K562 (cell line): ENCODE measurements around the gene C1orf74. TPM values are rescaled to one million over a fixed set of nuclear protein-coding genes. Genes with fewer than 3 reads are reported as not detected.
A peak's percentile ranks its signal among the peaks of the same experiment; 100 is the strongest.

Experiments used
- ARID1B ChIP-seq: fragments of 450-650 bp; IDR thresholded peaks from 2 replicates; pipeline ENCODE4 v1.6.1; 2016; ENCODE audit warnings: antibody characterized with exemption, mild to moderate bottlenecking, inconsistent platforms
- ATF7 ChIP-seq: fragments of 450-650 bp; IDR thresholded peaks from 2 replicates; pipeline ENCODE4 v1.7.1; 2014; ENCODE audit warnings: mild to moderate bottlenecking, moderate library complexity
- BHLHE40 ChIP-seq: IDR thresholded peaks from 2 replicates; pipeline ENCODE4 v1.6.1; 2011; ENCODE audit warnings: low read length, improper control_type of control experiment
- FOXK2 ChIP-seq, 2 experiments: fragments of 450-650 bp; IDR thresholded peaks in 1 of 2; conservative IDR thresholded peaks in 1 of 2; 2 replicates each; pipeline ENCODE4 v1.6.1; 2016; ENCODE audit warnings: low read depth in 2 of 2, mild to moderate bottlenecking in 1 of 2
- GATAD2A ChIP-seq: fragments of 450-650 bp; IDR thresholded peaks from 2 replicates; pipeline ENCODE4 v1.6.1; 2017
- HDAC1 ChIP-seq, 2 experiments: fragments of 450-650 bp; IDR thresholded peaks; 2 replicates each; pipeline ENCODE4 v1.6.1; 2016 to 2017; ENCODE audit warnings: inconsistent platforms in 1 of 2, mild to moderate bottlenecking in 1 of 2, moderate library complexity in 1 of 2
- HSF4 ChIP-seq: fragments of 250-450 bp; sonication (Bioruptor Pico); IDR thresholded peaks from 2 replicates; pipeline ENCODE4 v2.1.2; 2022; ENCODE audit warnings: mild to moderate bottlenecking, moderate library complexity, borderline replicate concordance
- JUND ChIP-seq, 2 experiments: IDR thresholded peaks; 2 replicates in 1 of 2; 3 replicates in 1 of 2; pipeline ENCODE4 v1.6.1; 2011; ENCODE audit warnings: borderline replicate concordance in 2 of 2, low read depth in 2 of 2, low read length in 2 of 2, improper control_type of control experiment in 1 of 2, missing biosample characterization in 1 of 2, missing genetic modification characterization in 1 of 2, missing genetic modification reagents in 1 of 2
- NCOA1 ChIP-seq: fragments of 450-650 bp; IDR thresholded peaks from 2 replicates; pipeline ENCODE4 v1.6.1; 2016; ENCODE audit warnings: low read depth
- PHF20 ChIP-seq: fragments of 450-650 bp; IDR thresholded peaks from 2 replicates; pipeline ENCODE4 v1.6.1; 2018; ENCODE audit not compliant: partially characterized antibody
- POLR2A ChIP-seq: fragments of 450-650 bp; conservative IDR thresholded peaks from 2 replicates; pipeline ENCODE4 v1.6.1; 2016
- RAD21 ChIP-seq, 2 experiments: fragments of 250-450 bp in 1 of 2; fragments of 450-650 bp in 1 of 2; sonication (Bioruptor Pico) in 1 of 2; formaldehyde crosslinking in 1 of 2; IDR thresholded peaks in 1 of 2; conservative IDR thresholded peaks in 1 of 2; 2 replicates each; pipeline versions ENCODE4 v1.4.0 to v1.8.0; 2020 to 2022; ENCODE audit warnings: mild to moderate bottlenecking in 2 of 2, moderate library complexity in 1 of 2
- RBM22 ChIP-seq: fragments of 200-400 bp; formaldehyde crosslinking; IDR thresholded peaks from 2 replicates; pipeline ENCODE4 v1.6.1; 2018; ENCODE audit warnings: low read length, low read depth; ENCODE audit not compliant: poor library complexity, severe bottlenecking
- ZNF217 ChIP-seq: sonication (generic); formaldehyde crosslinking; IDR thresholded peaks from 2 replicates; pipeline ENCODE4 v1.8.0; 2022; ENCODE audit warnings: mild to moderate bottlenecking, missing genetic modification reagents
- ZNF232 ChIP-seq: sonication (generic); formaldehyde crosslinking; IDR thresholded peaks from 2 replicates; pipeline ENCODE4 v1.8.0; 2022; ENCODE audit warnings: mild to moderate bottlenecking, missing genetic modification reagents
- ZNF274 ChIP-seq: IDR thresholded peaks from 2 replicates; pipeline ENCODE4 v1.6.1; 2011; ENCODE audit warnings: low read depth, mild to moderate bottlenecking, low read length, moderate library complexity, borderline replicate concordance
- ZNF592 ChIP-seq: fragments of 450-650 bp; IDR thresholded peaks from 2 replicates; pipeline ENCODE4 v1.6.1; 2017; ENCODE audit warnings: antibody characterized with exemption, mild to moderate bottlenecking
- ZNF75A ChIP-seq: fragments of 450-650 bp; formaldehyde crosslinking; IDR thresholded peaks from 2 replicates; pipeline ENCODE4 v1.4.0; 2020; ENCODE audit warnings: mild to moderate bottlenecking
- polyA plus RNA-seq, 8 experiments: library from polyadenylated mRNA; depleted of rRNA in 4 of 8; stranded (reverse) in 5 of 8; unstranded in 3 of 8; fragments of >200 nt; fragmentation: Nextera tagmentation in 2 of 8; fragmentation: Illumina TruSeq in 1 of 8; extraction: Ambion mirVana in 2 of 8; extraction: Trizol in 1 of 8; gene quantifications; 2 replicates each; pipeline versions ENCODE4 v1.2.1 to v1.2.3, GENCODE V29; 2011 to 2014; ENCODE audit warnings: inconsistent platforms in 1 of 8, missing spikeins in 1 of 8
- total RNA-seq, 7 experiments: library from RNA; depleted of rRNA in 6 of 7; stranded (reverse); fragments of >200 nt in 6 of 7; fragmentation: Illumina TruSeq in 2 of 7; extraction: Trizol in 2 of 7; gene quantifications; 2 replicates each; pipeline versions ENCODE4 v1.2.1 to v1.2.3, GENCODE V29; 2011 to 2021; ENCODE audit warnings: low replicate concordance in 1 of 7
- TF ChIP-seq, protein P1 (sequence below): sonication (generic); formaldehyde crosslinking; IDR thresholded peaks from 2 replicates; pipeline ENCODE4 v1.8.0; 2022; ENCODE audit warnings: mild to moderate bottlenecking, low read depth, missing genetic modification reagents
- TF ChIP-seq, protein P2 (sequence below), 2 experiments: fragments of 200-800 bp in 1 of 2; sonication (Bioruptor generic) in 1 of 2; sonication (generic) in 1 of 2; formaldehyde crosslinking in 1 of 2; IDR thresholded peaks in 1 of 2; conservative IDR thresholded peaks in 1 of 2; 2 replicates each; pipeline versions ENCODE4 v1.5.0 to v1.6.1; 2016 to 2020; ENCODE audit warnings: missing compliant biosample characterization in 1 of 2, missing genetic modification characterization in 1 of 2, missing genetic modification reagents in 1 of 2

The C1orf74 gene
- total and polyA plus RNA-seq, 9 of the 15 experiments (the other 6 are each of a cell fraction or from before 2014, with no cell fraction given) = 4.0 to 7.6 (median 5.7) TPM

- TF ChIP-seq ZNF274 = no peak
- no peak for TF ChIP-seq PHF20
- TF ChIP-seq POLR2A = no peak
- no peak for TF ChIP-seq ZNF592
- no peak for TF ChIP-seq BHLHE40
- TF ChIP-seq NCOA1 = no peak
- TF ChIP-seq RAD21 (CRISPR knock-in tag; conservative IDR thresholded peaks at IDR 0.05 in 1 of 2, IDR thresholded peaks at IDR 0.05 in 1 of 2) = 0 out of 4 replicates have a peak, but pooled peaks of 1 of the 2 experiments have one; percentile 14
- no peak for TF ChIP-seq ATF7
- no peak for TF ChIP-seq ZNF217 (CRISPR knock-in tag)
- no peak for TF ChIP-seq HDAC1 (IDR thresholded peaks at IDR 0.05)
- peak; percentile 42; the same call in 1 of the 2 replicates for TF ChIP-seq ARID1B
- TF ChIP-seq GATAD2A = no peak
- no peak for TF ChIP-seq FOXK2 (conservative IDR thresholded peaks at IDR 0.05 in 1 of 2, IDR thresholded peaks at IDR 0.05 in 1 of 2; ENCODE audit: low read depth in 2 of 2)
- TF ChIP-seq RBM22 = no peak
- no peak for TF ChIP-seq JUND (IDR thresholded peaks at IDR 0.05; ENCODE audit: borderline replicate concordance, low read depth, low read length)
- TF ChIP-seq JUND (tag; IDR thresholded peaks at IDR 0.05; ENCODE audit: borderline replicate concordance, low read depth, low read length) = no peak
- TF ChIP-seq ZNF232 = no peak
- no peak for TF ChIP-seq HSF4 (CRISPR knock-in tag)
- TF ChIP-seq, protein P1, sequence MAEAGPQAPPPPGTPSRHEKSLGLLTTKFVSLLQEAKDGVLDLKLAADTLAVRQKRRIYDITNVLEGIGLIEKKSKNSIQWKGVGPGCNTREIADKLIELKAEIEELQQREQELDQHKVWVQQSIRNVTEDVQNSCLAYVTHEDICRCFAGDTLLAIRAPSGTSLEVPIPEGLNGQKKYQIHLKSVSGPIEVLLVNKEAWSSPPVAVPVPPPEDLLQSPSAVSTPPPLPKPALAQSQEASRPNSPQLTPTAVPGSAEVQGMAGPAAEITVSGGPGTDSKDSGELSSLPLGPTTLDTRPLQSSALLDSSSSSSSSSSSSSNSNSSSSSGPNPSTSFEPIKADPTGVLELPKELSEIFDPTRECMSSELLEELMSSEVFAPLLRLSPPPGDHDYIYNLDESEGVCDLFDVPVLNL (CRISPR knock-in tag) = no peak
- TF ChIP-seq, protein P2, sequence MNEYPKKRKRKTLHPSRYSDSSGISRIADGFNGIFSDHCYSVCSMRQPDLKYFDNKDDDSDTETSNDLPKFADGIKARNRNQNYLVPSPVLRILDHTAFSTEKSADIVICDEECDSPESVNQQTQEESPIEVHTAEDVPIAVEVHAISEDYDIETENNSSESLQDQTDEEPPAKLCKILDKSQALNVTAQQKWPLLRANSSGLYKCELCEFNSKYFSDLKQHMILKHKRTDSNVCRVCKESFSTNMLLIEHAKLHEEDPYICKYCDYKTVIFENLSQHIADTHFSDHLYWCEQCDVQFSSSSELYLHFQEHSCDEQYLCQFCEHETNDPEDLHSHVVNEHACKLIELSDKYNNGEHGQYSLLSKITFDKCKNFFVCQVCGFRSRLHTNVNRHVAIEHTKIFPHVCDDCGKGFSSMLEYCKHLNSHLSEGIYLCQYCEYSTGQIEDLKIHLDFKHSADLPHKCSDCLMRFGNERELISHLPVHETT (CRISPR knock-in tag; conservative IDR thresholded peaks at IDR 0.05 in 1 of 2, IDR thresholded peaks at IDR 0.05 in 1 of 2) = no peak
- no peak for TF ChIP-seq ZNF75A (CRISPR knock-in tag)
Measured at GRCh38 chr1:209746451-209747165, 37.8 kb downstream of the C1orf74 start (continued).
